Stimulated activated CD8-positive, alpha-beta memory T cell treated with anti-CD3 and anti-CD28 coated beads, Interleukin-4, amount 100 ng/mL, for 4 hours (primary cell): ENCODE measurements around the gene MRPL37.
"Not testable (repeated sequence)": the region's sequence is repeated elsewhere in the genome, so short reads cannot be mapped to it uniquely, and the experiment has no call there.

ENCODE experiments used
- DNase-seq, 2 donors: peaks; one replicate each; pipeline ENCODE4 v3.0.0-alpha.2; 2020; ENCODE audit warnings: low read depth in 2 of 2, low spot score in 1 of 2

The MRPL37 gene

DNA sequence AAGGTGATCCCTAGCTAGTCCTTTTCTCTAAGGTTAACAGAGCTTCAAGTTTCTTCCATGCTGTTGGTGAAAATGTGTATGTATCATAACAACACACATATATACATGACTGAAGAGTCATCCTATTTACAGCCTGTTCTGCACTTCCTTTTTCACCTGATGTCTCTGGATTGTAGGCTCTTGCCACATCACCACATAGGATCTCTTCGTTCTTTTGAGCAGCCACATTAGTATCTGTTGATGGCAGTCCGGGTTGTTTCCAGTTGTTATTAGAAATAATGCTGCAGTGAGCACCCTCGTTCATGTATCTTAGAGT is 19.7 kb downstream of the MRPL37 start:
- DNase-seq = no peak

GRCh38 chr1:54220004-54220811 is 20.2 kb downstream of the MRPL37 start:
- DNase-seq = no peak

DNA sequence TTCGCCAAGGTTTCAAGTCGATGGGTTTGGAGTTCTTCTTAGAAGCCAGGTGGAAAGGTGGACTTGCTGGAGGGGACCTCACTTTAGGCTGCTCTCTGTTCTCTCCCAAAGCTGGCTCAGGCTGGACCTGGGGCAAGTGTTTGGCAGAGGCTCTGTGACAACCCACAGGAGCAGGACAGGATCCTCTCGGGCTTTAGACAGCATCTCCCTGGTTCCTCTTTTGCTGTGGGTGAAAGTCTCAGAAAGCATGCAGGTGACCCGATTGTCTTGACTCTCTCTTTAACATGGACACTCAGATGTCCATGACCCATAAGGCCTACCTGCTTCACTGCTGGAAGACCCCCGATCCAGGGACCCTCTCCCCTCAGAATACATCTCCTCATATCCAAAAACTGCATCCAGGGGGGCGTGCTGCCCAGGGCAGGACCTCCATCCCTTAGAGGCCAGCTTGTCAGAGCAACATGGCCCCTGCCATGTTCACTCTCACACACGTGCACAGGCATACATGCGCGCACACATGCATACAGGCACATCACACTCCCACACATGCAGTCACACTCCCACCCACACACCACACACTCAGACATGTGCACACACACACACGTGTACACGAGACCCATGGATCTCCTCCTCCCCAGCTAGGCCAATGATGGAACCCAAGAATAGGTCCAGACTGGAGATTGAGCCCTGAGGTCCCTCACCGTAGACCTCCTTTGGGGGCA is 21.3 kb downstream of the MRPL37 start:
- no peak for DNase-seq

DNA sequence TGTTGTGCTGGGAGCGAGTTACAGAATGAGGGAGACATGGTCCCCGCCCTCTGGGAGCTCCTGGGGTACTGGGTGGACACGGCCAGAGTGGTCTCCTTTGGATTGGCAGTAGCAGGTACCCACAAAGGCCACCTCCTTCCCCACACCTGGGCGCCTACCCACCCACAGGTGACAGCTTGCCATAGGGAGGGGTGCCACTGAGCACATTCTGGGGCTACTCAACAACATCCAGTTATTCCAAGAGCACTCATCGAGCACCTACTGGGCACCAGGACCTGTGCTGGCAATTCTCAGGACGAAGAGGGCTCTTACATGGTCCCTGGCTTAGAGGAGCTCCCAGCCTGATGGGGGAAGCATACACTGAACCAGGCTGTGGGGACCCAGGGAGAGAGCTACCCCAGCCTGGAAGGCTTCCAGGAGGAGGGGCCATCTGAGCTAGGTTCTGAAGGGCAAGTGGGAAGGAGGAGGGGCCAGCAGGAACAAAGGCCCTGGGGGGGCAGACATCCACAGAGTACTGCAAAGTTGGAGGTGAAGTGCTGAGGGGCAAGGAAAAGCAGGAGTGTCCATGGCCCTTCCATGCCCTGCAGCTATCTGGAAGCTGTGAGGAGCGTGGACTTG is 22.0 kb downstream of the MRPL37 start:
- DNase-seq = no peak

- no peak for DNase-seq
Measured at GRCh38 chr1:54222711-54223110, 22.7 kb downstream of the MRPL37 start.

DNA sequence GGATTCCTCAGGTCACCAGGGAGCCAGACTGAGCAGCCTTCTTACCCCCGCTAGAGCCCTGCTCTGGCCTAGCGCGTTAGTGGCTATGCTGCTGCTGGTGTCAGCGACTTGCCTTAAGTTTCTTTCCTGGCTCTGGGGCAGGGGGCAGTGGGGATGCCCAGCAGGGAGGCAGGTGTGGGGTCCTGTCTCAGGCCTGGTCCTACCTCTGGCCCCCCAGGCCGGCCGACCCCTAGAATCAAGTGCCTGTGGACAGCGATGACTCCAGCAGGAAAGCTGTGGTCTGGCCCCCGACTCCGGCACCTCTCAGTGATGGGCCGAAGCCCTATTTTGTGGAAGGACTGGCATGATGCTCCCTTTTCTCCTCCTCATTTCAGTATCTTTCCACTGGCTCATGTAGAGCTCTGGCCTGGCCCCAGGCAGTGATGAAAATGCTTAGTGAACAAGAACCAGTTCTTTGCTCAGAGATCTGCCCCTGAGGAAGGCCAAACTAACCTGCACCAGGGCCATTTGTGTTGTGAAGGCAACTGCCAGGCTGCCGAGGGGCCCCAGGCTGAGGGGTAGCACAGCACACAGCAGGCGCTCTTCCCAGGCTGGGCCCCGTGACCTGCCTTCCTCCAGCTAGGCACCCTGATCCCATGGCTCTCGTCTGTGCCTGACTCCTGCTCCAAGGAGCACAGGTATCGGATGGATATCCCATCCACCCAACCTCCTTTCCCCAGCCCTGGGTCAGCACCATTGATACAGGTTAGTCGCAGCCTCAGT is 23.7 kb downstream of the MRPL37 start:
- no peak for DNase-seq

- DNase-seq = no peak
Measured at GRCh38 chr1:54224233-54224632, 24.3 kb downstream of the MRPL37 start.

DNA sequence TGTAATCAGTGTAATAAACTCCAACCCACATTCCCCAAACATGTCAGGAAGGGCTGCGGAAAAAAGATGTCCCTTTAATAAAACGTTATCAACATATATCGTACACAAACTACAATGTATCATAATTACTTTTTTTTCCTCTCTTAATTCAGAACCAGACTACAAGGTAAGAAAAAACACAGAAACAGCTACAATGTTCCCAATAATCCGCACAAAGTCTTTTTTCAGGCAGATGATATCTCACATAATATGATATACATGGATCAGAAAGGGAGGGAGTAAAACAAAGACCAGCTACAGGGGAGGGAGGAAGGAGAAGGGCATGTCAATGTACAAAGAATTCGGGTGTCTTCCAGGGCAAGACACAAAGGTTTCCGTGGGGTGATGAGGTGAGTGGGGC is 25.4 kb downstream of the MRPL37 start:
- DNase-seq = no peak

DNA sequence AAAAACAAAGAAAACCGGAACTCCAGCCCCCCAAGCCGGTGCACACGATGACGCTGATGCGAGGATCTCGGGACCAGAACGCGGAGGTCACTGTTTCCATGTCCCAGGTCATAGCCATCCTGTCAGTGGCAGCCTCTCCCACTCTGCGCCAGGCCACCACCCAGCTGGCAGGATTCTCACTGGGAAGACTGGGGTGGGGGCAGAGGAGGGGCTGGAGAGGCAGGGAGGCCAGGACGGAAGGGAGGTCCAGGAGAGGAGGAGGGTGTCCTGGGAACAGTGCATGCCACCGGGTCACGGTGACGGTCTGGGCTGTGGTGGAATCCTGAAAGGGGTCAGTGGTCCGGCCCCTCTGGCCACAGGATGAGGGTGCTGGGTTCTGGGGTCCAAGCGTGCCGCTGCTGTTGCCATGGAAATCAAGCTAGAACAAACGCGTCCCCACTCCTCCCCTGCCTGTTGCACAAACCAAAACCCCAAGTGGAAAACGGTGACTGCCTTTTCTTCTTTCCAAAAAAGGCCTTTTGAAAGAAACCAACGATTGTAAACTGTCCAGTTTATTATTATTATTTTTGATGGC is 26.1 kb downstream of the MRPL37 start:
- DNase-seq = no peak

GRCh38 chr1:54227091-54227602 is 27.2 kb downstream of the MRPL37 start:
- DNase-seq = no peak

DNA sequence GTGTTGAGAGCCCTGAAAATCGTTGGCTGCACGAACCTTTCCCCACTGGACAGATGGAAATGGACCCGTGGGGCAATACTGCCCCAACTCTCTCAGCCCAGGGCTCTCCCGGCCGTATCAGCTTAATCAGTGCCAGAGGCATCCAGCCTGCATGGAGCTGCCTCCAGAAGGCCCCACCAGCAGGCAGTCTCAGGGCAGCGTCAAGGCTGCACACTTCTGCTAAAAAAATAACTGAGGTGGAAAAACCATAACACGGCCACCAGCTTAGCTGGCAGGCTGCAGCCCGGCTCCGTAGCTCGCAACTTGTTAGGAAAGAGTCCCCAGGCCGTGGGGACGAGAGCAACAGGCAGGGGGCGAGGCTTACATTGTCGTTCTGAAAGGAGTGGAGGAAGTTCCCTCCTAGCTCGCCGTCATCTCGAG is 27.9 kb downstream of the MRPL37 start:
- no peak for DNase-seq

DNA sequence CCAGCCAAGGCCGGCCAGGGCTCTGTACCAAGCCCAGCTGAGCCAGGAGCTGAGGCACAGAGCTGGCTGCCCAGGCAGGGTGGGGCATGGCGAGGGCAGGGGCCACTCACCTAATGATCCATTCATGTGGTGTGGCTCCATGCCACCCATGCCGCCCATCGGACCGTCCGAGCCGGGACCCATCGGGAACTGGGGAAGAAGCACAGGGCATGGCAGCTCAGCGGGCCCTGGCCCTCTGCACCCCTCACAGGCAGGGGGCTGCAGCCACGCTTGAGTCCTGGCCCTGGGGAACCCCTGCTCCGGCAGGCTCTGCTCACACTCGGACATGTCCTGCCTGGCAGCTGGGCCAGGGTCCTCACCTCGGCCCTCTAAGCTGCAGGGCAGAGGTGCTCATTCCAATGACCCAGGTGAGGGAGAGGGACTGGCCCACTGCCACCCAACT is 28.7 kb downstream of the MRPL37 start:
- DNase-seq = no peak

DNA sequence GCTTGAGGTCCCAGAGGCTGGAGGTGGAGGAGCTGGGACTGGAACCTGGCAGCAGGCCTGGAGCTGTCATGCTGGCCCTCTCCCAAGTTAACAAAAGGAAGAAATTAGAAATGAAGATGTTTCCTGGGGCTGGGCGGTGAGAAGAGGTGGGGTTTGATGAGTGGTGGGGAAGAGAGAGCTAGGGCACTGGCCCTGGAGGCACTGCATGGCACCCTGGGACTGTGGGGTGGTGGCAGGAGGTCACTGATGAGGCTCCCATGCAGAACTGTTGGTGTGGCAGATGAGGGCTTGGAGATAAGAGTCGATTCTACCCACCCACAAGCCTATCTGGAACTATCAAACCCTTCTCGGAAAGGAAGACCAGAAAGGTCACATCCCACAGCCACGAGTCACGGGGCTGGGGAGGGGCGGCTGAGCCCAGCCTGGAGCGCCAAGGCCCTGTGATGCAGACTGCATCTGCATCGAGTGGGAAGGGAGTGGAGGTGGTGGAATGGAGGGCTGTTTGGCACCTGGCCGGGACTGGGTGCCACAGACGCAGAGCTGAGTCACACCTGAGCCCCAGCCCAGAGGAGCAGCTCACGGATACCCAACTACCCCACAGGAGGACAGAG is 29.4 kb downstream of the MRPL37 start:
- DNase-seq = no peak

- DNase-seq = no peak
Measured at GRCh38 chr1:54230507-54231339, 30.8 kb downstream of the MRPL37 start.

DNA sequence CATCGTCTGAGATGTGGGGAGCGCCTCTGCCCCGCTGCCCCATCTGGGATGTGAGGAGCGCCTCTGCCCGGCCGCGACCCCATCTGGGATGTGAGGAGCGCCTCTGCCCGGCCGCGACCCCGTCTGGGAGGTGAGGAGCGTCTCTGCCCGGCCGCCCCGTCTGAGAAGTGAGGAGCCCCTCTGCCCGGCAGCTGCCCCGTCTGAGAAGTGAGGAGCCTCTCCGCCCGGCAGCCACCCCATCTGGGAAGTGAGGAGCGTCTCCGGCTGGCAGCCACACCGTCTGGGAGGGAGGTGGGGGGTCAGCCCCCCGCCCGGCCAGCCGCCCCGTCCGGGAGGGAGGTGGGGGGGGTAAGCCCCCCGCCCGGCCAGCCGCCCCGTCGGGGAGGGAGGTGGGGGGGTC is 33.2 kb downstream of the MRPL37 start:
- not testable (repeated sequence) for DNase-seq

DNA sequence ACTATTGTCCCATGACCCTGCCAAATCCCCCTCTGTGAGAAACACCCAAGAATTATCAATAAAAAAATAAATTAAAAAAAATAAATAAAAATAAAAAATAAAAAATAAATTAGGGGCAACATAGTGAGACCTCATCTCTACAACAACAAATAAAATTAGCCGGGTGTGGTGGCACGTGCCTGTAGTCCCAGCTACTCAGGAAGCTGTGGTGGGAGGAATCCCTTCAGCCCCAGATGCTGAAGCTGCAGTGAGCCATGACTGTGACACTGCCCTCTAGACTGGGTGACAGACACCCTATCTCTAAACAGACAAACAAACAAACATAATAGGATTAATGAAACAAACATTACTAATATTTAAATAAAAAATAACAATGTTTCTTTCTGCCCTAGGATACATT is 34.3 kb downstream of the MRPL37 start:
- DNase-seq = no peak

DNA sequence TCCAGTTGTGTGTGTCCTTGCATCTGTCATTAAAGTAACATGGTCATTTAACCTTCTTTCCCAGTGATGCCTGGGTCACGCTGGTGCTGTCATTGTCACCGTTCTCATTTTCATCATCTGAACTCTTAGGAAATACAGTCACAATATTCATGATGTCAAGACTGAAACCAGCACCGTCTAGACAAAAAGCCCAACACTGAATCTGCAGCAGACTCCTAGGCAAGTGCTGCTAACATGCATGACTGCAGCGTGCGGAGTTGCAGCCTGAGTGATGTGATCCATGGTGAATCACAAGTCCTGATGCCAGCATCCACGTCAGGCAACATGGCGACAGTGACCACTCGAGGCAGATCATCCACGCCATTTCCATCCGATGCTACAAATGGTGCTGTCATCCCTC is 37.6 kb downstream of the MRPL37 start:
- no peak for DNase-seq

GRCh38 chr1:54238353-54239034 is 38.5 kb downstream of the MRPL37 start:
- no peak for DNase-seq

DNA sequence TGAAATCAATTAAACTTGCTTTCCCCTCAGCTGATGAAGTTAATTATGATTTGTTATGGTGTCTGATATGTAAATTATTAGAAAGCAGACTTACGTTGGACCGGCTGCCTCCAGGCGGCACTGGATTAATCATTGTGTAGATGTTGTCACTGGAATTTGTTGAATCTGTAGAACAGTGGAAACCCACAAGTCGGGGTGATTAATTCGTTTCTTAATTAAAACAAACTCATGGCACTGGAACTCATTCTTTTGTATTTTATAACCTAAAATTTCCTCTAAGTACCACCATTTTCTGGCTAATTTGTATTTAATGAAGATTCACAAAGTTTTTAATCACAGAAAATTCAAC is 39.0 kb downstream of the MRPL37 start:
- no peak for DNase-seq
